Prostate gland (tissue), 2 donors: ENCODE data around the gene FHIT. TPM values are rescaled to one million over a fixed set of nuclear protein-coding genes. Genes with fewer than 3 reads are reported as not detected.

ENCODE experiments used
- DNase-seq: peaks from one replicate; pipeline ENCODE4 v3.0.0-alpha.2; 2019; ENCODE audit warnings: low spot score
- H3K27ac ChIP-seq, 2 donors: fragments of 200-600 bp; sonication (generic); 2 replicates each; pipeline ENCODE4 v1.5.1; 2017 to 2019
- H3K27me3 ChIP-seq: fragments of 200-600 bp; sonication (generic); replicated peaks from 2 replicates; pipeline ENCODE4 v1.5.1; 2019; ENCODE audit not compliant: insufficient read depth
- H3K36me3 ChIP-seq, 2 donors: fragments of 200-600 bp; sonication (generic); 1 replicate in 1 of 2; 2 replicates in 1 of 2; pipeline versions ENCODE4 v1.5.1 to v1.8.1; 2017 to 2019
- H3K4me1 ChIP-seq: fragments of 200-600 bp; sonication (generic); replicated peaks from 2 replicates; pipeline ENCODE4 v1.5.1; 2019
- H3K4me3 ChIP-seq, 2 donors: fragments of 200-600 bp; sonication (generic); 2 replicates each; pipeline ENCODE4 v1.5.1; 2017 to 2019
- H3K9me3 ChIP-seq: fragments of 200-600 bp; sonication (generic); 2 replicates; pipeline ENCODE4 v1.5.1; 2017
- CTCF ChIP-seq, 4 experiments: fragments of 200-600 bp in 2 of 4; fragments of 450-650 bp in 2 of 4; sonication (generic) in 2 of 4; IDR thresholded peaks; 1 replicate in 3 of 4; 2 replicates in 1 of 4; pipeline ENCODE4 v1.5.1; 2016 to 2019; ENCODE audit warnings: antibody characterized with exemption in 4 of 4, mild to moderate bottlenecking in 2 of 4, moderate library complexity in 2 of 4
- POLR2A ChIP-seq: fragments of 450-650 bp; IDR thresholded peaks from one replicate; pipeline ENCODE4 v1.6.1; 2016; ENCODE audit warnings: antibody characterized with exemption, mild to moderate bottlenecking
- POLR2AphosphoS5 ChIP-seq: sonication (generic); formaldehyde crosslinking; IDR thresholded peaks from one replicate; pipeline ENCODE4 v1.6.1; 2017; ENCODE audit warnings: antibody characterized with exemption
- WGBS: methylation state at CpG from one replicate; pipeline ENCODE4 v1.1.5; 2018; 5-methylcytosine and 5-hydroxymethylcytosine counted together
- intact Hi-C: fragments of 100-400 bp; cut with DNase I; formaldehyde crosslinking; loops from one replicate; pipeline ENCODE4 v1.14.2; 2022
- total RNA-seq, 2 donors: library from RNA; depleted of rRNA; stranded (reverse); fragments of >200 nt; gene quantifications; one replicate each; pipeline ENCODE4 v1.1.0, GENCODE V29; 2016

Gene FHIT
- total RNA-seq, 2 donors from 2014 or later: 6.4 to 10.4 TPM

GRCh38 chr3:60643831-60644230 is 607.4 kb downstream of the FHIT start:
- Histone ChIP-seq H3K36me3 (no peaks in the 10 kb centered on the region), H3K27me3 (no peaks in the 10 kb centered on the region), H3K4me1 (no peaks in the 10 kb centered on the region), H3K27ac (no peak overlapping the region), H3K9me3 (no peaks in the 10 kb centered on the region), H3K4me3 (no peak overlapping the region)
- DNase-seq: no peak
- intact Hi-C loops: no loop called here
- WGBS: 88% methylated on average over 1 of the region's 1 CpG
- TF ChIP-seq POLR2AphosphoS5 (no peak), POLR2A (no peak), CTCF (IDR thresholded peaks at IDR 0.05) (no peak)

GRCh38 chr3:60641354-60641753 is 609.9 kb downstream of the FHIT start:
- H3K9me3 ChIP-seq: no peaks in the 10 kb centered on the region
- TF ChIP-seq POLR2A: no peak
- no peak for TF ChIP-seq POLR2AphosphoS5
- no peak for TF ChIP-seq CTCF (IDR thresholded peaks at IDR 0.05)
- no peak overlapping the region for H3K4me3 ChIP-seq
- WGBS: 58% methylated on average over 2 of the region's 2 CpGs
- no peak for DNase-seq
- intact Hi-C loops: no loop called here
- H3K27ac ChIP-seq: no peak overlapping the region
- H3K36me3 ChIP-seq: no peaks in the 10 kb centered on the region
- H3K27me3 ChIP-seq: no peaks in the 10 kb centered on the region
- no peaks in the 10 kb centered on the region for H3K4me1 ChIP-seq

GRCh38 chr3:60636846-60637245 is 614.4 kb downstream of the FHIT start:
- no peak for TF ChIP-seq CTCF (IDR thresholded peaks at IDR 0.05)
- no peak for TF ChIP-seq POLR2AphosphoS5
- TF ChIP-seq POLR2A: no peak
- Histone ChIP-seq H3K9me3 (no peaks in the 10 kb centered on the region), H3K4me3 (no peak overlapping the region), H3K4me1 (no peaks in the 10 kb centered on the region), H3K27ac (no peak overlapping the region), H3K27me3 (no peaks in the 10 kb centered on the region), H3K36me3 (no peaks in the 10 kb centered on the region)
- intact Hi-C loops: no loop called here
- no peak for DNase-seq

GRCh38 chr3:60633644-60634043 is 617.6 kb downstream of the FHIT start:
- intact Hi-C loops: no loop called here
- Histone ChIP-seq H3K27me3 (no peaks in the 10 kb centered on the region), H3K9me3 (no peaks in the 10 kb centered on the region), H3K4me1 (no peaks in the 10 kb centered on the region), H3K27ac (no peak overlapping the region), H3K4me3 (no peak overlapping the region), H3K36me3 (no peaks in the 10 kb centered on the region)
- no peak for TF ChIP-seq POLR2AphosphoS5
- TF ChIP-seq CTCF (IDR thresholded peaks at IDR 0.05): no peak
- no peak for TF ChIP-seq POLR2A
- WGBS: 95% methylated on average over 9 of the region's 9 CpGs
- DNase-seq: no peak

- Histone ChIP-seq H3K27ac (no peak overlapping the region), H3K4me3 (no peak overlapping the region), H3K4me1 (no peaks in the 10 kb centered on the region), H3K27me3 (no peaks in the 10 kb centered on the region), H3K36me3 (no peaks in the 10 kb centered on the region), H3K9me3 (no peaks in the 10 kb centered on the region)
- no peak for TF ChIP-seq POLR2A
- TF ChIP-seq POLR2AphosphoS5: no peak
- TF ChIP-seq CTCF (IDR thresholded peaks at IDR 0.05): no peak
- intact Hi-C loops: no loop called here
- no peak for DNase-seq
- WGBS: 96% methylated on average over 8 of the region's 8 CpGs
Measured at GRCh38 chr3:60631509-60631908, 619.7 kb downstream of the FHIT start.
